Muscle of back (tissue), 11 donors: Measurements from ENCODE around the gene PGRMC2. TPM values are rescaled to one million over a fixed set of nuclear protein-coding genes. Genes with fewer than 3 reads are reported as not detected.

ENCODE experiments used
- DNase-seq, 3 donors: peaks; one replicate each; pipeline versions ENCODE4 v3.0.0 to v3.0.0-alpha.2; 2013
- polyA plus RNA-seq, 10 donors: library from polyadenylated mRNA; unstranded; fragments of 120-200 nt; gene quantifications; one replicate each; pipeline ENCODE4 v1.2.1, GENCODE V29; 2013; ENCODE audit not compliant: insufficient read length in 10 of 10

Gene PGRMC2
- polyA plus RNA-seq, 10 donors = 64.2 to 88.5 (median 76.9) TPM

DNA sequence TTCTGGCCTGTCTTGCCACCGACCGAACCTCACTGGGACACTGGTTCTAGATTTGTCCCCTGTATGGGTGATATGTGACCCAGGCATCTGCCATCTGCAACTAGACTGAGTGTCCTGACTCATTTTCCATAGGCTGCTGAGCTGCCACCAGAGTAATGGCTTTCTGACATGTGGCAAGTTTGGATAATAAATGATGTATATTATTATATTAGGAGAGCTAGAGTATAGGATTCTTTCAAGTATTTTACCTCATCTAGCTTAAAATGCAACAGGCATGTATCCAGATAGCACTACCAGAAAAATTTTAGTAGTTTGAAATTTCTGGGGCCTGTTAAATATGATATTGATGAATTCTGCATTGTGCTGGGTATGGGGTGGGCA, 15.8 kb upstream of the PGRMC2 start:
- no peak for DNase-seq

DNA sequence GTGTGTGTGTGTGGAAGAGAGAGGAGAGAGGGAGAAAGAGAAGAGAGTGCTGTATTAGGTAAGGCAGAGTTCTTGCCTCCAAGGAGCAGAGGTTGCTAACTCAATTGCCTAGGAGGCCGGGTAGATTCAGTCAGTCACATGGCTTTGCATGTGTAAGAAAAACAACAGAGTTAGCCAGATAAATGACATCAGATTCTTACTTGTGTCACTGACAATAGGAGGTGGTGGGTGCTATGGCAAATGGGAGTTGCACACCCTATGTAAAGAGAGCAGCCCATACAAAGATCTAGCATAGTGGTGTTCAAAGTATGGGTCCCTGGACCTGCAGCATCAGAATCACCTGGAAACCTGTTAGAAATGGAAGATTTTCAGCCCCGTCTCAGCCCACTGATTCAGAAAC, 14.4 kb upstream of the PGRMC2 start:
- no peak for DNase-seq

DNA sequence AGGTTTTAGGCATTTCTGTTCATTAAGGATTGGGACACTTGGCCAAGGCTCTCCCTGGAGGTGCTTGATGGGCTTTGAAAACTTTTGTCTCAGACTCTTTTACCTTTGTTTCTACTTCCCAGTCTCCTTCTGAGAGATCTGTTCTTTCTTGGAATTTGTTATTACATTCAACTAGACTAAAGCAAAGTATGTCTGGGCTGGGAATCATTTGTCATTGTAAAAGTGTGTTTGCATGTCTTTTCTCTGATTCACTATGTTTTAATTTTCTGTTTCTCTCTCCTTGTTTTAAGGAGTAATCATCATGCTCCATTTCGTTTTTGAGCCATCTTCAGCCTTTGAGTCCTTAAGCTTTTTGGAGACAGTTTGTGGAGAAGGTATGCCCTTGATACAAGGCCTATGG, 12.2 kb upstream of the PGRMC2 start:
- no peak for DNase-seq

DNA sequence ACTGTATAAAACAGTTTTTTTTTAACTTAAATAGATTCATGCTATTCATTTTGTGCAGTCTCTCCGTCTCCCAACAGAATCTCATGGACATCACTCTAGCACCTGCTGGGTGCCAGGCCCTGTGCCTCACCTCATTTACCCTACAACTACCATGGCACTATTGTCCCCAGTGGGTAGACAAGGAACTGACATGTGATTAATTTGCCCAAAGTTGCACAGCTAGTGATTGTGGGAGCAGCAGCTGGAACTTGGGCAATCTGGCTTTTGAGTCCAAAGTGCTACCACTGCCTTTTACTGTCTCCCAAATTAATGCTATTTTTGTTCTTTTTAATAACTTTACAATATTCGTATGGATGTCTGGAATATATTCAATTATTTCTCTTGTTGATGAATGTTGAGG, 11.2 kb upstream of the PGRMC2 start:
- DNase-seq = no peak

DNA sequence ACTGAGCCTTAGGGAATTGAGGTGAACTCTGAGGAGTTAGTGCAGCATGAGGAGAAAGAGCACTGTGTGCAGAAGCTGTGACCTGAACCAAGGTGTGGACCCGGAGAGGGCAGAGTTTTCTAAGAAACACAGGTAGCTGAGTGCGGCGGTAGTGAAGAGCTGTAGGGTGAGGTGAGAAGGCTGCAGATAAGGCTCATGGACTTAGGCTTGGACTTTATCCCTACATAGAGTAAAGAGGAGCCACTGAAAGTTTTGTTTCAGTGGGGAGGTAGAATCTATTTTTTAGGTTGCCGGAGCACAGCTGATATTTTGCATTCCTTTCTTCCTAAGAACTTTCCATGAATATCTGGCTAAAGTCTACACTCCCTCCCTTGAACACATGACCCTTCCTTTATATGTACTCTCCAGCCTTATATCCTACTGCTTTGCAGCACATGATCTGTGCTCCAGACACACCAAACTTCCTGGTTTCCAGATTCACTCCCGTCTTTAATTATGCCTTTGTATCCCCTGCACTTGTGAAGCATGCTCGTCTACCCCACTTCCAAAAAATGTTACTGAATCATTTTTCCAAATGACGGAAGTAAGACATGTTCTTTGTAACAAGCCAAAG, 10.6 kb upstream of the PGRMC2 start:
- no peak for DNase-seq

DNA sequence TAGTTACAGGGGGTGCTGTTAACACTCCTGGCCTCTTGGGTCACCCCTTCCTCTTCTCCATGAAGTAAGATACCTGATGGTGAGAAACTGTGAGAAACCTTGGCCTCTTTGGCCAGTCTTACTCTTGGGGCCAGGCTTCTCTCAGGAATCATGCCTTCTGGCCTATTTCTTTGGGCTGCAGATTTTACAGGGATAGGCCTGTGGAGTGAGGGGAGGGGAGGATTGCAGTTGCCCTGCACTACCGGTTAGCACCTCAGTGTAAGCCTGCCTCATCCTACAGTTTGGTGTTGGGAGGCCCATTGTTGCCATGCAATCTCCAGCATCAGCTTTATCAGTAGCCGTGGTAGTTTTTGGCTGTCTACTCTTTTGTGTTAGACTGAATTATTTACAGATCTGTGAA, 7.6 kb upstream of the PGRMC2 start:
- DNase-seq = no peak

DNA sequence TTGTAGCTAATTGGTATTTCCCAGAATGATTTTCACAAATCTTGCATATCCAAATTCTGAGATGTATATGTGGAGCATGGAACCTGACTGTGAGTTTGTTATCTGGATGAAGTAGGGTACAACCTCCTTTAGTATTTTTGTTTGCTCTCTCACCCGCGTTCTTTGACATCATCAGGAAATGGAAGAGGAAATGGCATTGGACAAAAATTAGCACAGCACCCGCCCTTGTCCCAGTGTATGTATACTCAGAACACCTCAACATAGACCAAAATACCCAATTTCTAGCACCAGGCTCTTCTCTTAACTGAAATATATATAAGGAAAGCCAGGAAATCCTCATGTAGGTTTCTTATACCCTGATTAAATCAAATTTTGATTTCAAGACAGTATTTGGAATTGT, 6.9 kb upstream of the PGRMC2 start:
- DNase-seq = no peak

DNA sequence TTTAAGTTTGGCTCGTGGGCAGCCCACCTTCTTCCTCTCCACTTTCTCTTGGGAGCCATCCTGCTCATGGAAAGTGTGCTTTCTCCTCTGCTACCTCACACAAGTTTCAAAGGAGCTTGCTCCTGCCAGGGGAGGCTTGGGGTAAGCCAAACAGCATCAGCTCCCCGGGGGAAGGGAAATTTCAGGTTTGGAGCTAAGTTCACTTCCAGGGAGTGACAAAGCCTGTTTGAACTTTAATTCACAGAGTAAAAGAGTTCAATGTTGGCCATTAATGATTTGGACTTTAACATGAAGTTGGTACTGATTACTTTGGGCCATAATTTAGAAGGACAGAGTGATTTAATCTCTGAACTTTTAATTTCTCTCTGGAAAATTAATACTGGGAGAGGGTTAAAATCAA, 4.7 kb upstream of the PGRMC2 start:
- no peak for DNase-seq

DNA sequence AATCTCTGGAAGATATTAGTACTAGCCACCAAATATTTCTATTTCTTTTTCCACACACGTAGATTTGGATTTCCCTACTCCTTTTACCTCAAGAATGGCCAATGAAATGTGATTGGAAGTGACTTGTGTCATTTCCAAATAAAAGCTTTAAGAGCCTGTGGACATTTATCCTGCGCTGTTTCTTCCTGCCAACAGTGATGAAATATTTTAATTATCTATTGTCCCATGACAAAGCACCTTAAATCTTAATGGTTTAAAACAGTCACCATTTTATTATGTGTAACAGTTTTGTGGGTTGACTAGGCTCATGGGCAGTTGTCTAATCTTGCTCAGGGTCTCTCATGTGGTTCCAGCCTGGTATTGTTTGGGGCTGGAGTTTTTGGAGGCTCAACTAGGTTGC, 3.5 kb upstream of the PGRMC2 start:
- no peak for DNase-seq

DNA sequence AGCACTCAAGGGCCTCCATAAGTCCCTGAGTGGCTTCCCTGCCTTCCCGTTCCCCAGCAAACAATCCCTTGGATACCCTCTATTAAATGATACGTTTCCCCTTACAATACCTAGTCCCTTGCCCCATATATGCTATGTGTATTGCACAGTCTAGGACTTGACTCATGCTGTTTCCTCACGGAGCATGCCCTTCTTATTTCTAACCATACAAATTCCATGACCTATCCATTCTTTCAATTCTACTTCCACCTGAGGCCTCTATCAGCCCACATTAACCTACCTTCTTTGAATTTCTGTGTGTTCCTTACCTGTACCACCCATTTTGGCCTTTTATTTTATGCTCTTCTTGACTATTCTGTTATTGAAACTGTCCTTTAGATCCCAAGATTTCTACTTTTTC, 2.9 kb upstream of the PGRMC2 start:
- DNase-seq = no peak

DNA sequence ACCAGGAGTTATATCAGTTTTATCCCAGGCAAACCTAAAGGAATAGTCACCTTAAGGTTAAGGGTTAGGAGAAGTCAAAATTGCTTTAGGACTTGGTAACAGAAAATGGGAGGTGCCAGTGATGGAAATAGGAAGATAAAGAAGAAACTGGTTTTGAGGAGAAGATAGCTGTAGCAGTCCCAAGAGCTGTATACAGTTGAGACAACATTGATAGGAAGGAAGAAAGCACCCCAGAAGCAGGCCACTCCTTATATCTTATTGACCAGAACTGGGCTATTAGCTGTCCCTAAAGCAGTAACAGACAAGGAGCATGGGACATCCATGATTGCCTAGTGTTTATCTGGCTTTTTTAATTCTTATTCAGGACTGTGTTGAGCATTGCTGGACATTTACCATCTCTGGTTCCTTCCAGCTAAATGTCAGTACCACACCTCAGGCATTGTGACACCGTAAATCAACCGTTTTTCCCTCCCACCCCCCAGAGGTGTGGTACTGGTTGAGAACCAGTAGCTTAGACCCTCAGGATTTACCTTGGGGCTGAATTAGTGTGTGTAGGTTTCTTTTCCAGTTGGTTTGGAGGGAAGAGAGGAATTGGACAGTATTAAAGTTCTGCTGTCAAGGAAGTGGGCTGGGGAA, 2.0 kb upstream of the PGRMC2 start:
- DNase-seq = no peak

DNA sequence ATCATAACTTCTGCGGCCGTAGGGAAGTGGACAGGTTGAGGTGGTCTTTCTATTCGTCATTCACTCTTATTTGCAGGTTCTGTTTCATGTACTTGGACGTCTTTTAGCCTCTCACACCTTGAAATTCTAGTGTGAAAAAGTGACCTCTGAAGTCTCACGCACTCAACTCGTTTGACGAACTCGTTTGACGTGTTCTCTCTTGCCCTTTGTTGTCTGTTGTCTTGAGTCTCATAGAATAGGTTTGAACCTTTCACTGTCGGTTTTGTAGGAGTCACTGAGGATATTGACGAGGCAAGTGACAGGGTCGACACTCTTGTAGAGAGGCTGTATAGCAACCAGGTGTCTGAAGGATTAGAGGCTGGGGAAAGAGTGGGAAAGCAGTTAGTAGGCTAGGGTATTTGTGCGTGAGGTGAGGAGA, 1.1 kb upstream of the PGRMC2 start:
- DNase-seq = peak in 1 of 3 donors; percentile 31

DNA sequence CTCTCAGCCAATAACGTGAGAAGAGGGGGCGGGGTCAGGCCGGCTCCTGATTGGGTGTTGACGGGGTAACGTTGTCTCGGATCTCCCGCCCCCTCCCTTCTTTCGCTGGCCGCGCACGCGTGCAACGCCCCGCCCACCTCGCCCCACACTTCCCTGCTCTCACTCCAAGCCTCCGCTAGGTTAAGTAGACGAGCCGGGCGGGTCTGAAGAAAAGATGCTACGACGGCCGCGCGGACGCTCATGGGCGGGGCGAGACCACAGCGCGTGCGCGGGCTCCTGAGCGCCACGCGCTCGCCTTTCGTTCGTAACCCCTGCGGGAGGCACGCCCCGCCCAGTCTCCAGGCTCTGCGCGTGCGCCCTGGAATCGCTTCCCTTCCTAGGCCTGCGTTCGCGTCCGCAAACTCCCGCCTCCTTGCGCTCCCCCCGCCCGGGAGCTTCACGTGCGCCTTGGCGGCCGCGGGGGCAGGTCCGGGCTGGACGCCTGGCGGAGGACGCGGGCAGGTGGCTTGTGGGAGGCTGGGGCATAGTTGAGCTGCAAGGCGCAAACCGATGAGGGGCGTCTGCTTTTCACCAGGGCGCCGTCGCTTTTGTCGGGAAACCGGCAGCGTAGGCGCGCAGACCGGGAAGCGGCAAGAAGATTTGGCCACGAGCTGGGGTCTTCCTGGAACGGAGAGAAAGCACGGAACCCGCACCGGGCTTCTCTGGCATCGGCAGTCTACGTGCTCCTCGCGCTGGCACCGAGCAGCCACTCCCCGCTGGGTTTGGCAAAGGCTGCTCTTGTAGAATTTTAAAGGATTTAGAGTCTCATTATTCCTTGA, 467 bp upstream of the PGRMC2 start:
- DNase-seq = peak; percentile 99 to 100 (median 100)

DNA sequence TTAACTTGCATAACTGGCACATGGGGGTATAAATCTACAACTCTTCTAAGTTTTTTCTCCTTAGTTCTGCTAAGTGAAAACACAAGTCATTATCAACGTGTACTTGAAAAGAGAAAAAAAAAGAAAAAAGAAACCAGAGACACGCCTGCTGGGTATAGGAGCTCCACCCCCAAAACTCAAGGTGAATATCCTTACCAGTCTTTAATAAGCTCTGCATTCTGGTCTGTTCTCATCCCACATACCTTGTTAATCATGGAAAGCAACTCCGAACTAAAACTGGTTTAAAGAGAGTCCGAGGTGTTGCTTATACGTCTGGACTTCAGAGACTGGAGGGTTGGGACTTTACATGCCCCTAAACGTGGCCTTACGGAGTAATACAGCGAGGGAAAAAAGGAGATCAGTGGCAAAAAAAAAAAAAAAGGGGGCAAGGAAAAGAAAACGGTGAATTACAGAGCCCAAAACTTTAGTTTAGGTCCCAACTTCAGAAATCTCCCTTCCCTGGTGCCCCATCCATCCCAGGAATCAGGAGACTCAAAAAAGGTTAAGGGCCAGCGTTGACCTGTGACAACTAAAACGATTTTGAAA, 1.0 kb downstream of the PGRMC2 start:
- peak in 2 of 3 donors; percentile 28 to 60 for DNase-seq

DNA sequence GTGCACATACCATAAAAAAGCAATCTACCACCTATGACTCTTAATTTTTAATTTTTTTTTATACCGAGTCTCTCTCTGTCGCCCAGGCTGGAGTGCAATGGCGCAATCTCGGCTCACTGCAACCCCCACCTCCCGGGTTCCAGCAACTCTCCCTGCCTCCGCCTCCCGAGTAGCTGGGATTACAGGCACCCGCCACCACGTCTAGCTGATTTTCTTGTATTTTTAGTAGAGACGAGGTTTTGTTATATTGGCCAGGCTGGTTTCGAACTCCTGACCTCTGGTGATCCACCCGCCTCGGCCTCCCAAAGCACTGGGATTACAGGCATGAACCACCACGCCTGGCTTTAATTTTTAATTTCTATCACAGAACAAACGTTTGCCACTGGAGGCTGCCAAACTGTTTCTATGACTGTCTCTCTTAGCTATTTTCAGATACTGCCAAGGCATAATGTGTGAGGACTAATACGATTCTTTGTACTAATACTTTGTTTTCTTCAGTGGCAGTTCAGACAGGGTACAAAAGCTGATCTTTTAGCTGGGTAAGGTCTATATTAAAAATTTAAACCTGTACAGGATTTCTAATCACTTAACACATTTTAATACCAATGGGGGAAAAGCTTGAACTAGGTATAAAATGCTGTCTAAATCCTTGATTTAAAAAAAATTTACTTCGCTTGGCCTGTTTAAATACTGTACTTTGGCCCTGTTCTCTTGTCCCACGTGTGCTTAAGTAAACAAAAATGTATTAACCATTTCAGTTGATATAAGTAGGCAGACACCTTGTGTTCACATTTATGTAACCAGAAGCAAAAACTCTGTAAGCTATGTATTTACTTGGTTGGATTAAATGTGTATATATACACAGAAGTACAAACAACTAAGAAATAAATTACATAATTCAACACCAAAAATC, 2.3 kb downstream of the PGRMC2 start:
- DNase-seq = peak in 1 of 3 donors; percentile 22

DNA sequence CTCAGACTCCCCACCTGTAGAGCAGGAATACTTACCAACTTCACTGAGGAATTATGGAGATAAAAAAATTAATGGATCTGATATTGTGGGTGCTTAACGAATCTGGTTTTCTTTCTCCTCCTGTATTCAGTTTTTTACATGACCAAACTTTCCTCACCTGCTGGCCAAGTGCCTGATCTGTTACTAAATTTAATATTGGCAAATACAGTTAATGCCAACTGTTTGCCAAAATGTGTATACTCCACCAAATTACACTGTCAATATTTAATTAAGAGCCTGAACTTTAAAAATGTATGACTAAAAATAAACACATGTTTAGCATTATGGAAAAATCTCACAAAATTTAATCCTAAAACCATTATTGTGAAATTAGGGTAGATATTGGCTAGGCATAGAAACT, 3.3 kb downstream of the PGRMC2 start:
- DNase-seq = no peak

DNA sequence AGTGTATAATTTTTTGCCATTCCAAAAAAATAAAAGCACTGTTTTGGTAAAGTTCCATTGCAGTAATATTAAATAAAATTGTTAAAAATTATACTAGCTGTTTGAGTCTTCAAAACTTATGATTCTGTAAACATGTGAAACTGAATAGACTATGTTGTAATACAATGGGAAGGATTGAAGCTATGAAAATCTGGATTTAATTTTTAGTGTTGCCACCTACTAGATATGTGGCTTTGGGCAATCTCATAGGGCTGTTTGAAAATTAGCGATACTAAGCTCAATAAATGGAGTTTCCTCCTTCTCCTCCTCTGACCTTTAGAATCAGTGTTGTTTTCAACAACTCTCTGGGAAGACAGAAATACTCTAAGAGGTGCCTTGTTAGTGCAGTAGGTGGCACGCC, 4.5 kb downstream of the PGRMC2 start:
- DNase-seq = no peak

DNA sequence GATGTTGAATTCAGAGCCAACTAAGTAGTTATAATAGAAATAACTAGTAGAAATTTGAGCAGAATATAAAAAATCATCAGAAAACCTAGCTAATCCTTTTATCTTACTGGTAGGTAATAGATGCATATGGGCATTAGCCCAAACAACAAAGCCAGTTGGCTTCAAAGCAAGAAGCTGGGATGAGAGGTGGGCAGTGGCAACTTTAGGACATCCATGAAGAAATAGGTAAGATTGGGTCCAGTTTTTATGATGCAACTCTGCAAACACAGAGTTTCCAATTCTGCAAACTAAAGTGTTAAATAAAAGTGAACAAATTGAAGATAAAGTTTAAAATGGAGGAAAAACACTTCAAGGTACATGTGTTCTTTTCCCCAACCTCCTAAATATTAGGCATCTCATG, 5.1 kb downstream of the PGRMC2 start:
- no peak for DNase-seq

DNA sequence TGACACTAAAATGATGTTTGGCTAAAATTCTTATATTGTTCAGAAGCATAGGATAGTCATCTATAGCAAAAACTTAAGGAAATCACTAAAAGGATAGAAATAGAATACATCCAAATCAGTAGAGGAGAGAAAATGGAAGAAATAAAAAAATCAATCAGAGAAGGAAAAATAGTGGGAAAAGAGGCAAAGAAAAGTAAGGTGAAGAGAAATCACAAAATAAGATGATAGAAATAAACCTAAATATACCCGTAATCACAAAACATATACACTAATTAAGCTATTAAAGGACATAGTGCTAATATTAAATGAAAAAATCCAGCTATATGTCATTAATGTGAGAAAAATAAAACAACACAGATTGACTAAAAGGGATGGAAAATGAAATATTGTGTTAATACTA, 6.3 kb downstream of the PGRMC2 start:
- DNase-seq = no peak

DNA sequence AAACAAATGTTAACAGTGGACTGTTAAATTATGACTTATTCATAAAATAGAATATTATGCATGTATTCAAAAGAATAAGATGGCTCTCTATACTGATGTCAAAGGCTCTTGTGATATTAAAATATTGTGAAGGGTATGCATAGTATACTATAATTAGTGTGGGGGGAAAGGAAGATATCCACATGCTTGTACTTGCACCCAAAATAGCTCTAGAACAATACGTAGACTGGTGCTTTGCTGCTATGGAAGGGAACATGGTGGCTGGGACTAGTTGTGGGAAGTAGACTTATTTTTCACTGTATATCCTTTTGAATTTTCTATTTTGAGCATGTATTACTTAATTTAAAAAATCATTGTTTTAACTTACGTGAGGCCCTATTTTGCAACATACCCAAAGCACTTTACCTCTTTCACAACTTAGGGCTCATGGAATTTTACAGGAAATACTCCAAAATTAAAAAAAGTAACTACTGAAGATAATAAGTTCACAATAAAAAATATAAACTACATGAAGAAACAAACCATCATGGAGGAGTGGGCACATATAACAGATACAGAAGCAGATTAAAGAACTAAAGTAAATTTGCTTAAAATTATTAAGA, 7.9 kb downstream of the PGRMC2 start:
- no peak for DNase-seq

DNA sequence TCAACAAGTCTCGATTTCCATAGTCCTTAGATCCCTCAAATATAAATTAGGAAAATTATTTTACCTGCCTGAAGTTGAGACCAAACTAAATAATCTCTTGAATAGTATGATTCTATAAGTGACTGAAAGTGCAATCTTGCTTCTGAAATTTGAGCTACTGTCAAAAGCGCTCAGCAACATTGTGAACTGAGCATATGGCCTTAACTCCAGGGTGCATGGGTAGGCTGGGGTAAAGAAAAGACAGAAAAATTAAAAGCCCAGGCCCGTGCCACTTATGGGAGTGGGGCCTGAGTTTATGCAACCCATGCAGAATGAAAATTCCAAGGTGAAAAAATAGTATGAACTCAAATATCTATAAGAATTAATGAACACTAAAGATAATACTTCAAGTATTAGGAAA, 9.8 kb downstream of the PGRMC2 start:
- DNase-seq = no peak
